Measurements from ENCODE around the gene ZNF532. TPM values are rescaled to one million over a fixed set of nuclear protein-coding genes. Genes with fewer than 3 reads are reported as not detected.

The ZNF532 gene
- total RNA-seq, 1 donor from 2014 or later, result 77.1 TPM

GRCh38 chr18:58892488-58892887 is 27.8 kb downstream of the ZNF532 start:
- Histone ChIP-seq H3K36me3 (no peaks in the 10 kb centered on the region), H3K4me1 (peaks cover 67% of the 10 kb centered on the region), H3K4me3 (no peak overlapping the region), H3K27me3 (no peaks in the 10 kb centered on the region), H3K9me3 (no peaks in the 10 kb centered on the region), H3K27ac (no peak overlapping the region)
- TF ChIP-seq POLR2AphosphoS5 (IDR thresholded peaks at IDR 0.05; ENCODE audit: insufficient read depth in 1 of 2, low read depth in 1 of 2) (no peak), CTCF (IDR thresholded peaks at IDR 0.05) (no peak), POLR2A (IDR thresholded peaks at IDR 0.05) (no peak)
- DNase-seq (ENCODE audit: extremely low spot score in 2 of 2), result no peak
- intact Hi-C loops (cut with DNase I), result no loop called here

- Histone ChIP-seq H3K27ac (no peak overlapping the region), H3K4me3 (no peak overlapping the region), H3K4me1 (peaks cover 58% of the 10 kb centered on the region), H3K9me3 (no peaks in the 10 kb centered on the region), H3K27me3 (no peaks in the 10 kb centered on the region), H3K36me3 (no peaks in the 10 kb centered on the region)
- intact Hi-C loops (cut with DNase I), result no loop called here
- TF ChIP-seq POLR2A (IDR thresholded peaks at IDR 0.05), result no peak
- TF ChIP-seq CTCF (IDR thresholded peaks at IDR 0.05), result no peak
- TF ChIP-seq POLR2AphosphoS5 (IDR thresholded peaks at IDR 0.05; ENCODE audit: insufficient read depth in 1 of 2, low read depth in 1 of 2), result no peak
- DNase-seq (ENCODE audit: extremely low spot score in 2 of 2), result no peak
Observed at GRCh38 chr18:58893388-58894099, 28.9 kb downstream of the ZNF532 start.

GRCh38 chr18:58894930-58895329 is 30.3 kb downstream of the ZNF532 start:
- H3K9me3 ChIP-seq, result no peaks in the 10 kb centered on the region
- peaks cover 0 to 8% of the 10 kb centered on the region in 2 donors for H3K36me3 ChIP-seq
- no peak overlapping the region for H3K4me3 ChIP-seq
- H3K27ac ChIP-seq, result no peak overlapping the region
- no peak for DNase-seq (ENCODE audit: extremely low spot score in 2 of 2)
- intact Hi-C loops (cut with DNase I), result no loop called here
- H3K4me1 ChIP-seq, result peaks cover 58% of the 10 kb centered on the region
- no peaks in the 10 kb centered on the region for H3K27me3 ChIP-seq
- TF ChIP-seq POLR2A (IDR thresholded peaks at IDR 0.05), result no peak
- TF ChIP-seq POLR2AphosphoS5 (IDR thresholded peaks at IDR 0.05; ENCODE audit: insufficient read depth in 1 of 2, low read depth in 1 of 2), result no peak
- TF ChIP-seq CTCF (IDR thresholded peaks at IDR 0.05), result no peak

- intact Hi-C loops (cut with DNase I), result no loop called here
Observed at GRCh38 chr18:58895385-58895784, 30.7 kb downstream of the ZNF532 start.

More at GRCh38 chr18:58895385-58895784, 30.7 kb downstream of the ZNF532 start:
- DNase-seq (ENCODE audit: extremely low spot score in 2 of 2), result no peak
- H3K27me3 ChIP-seq, result no peaks in the 10 kb centered on the region
- H3K9me3 ChIP-seq, result no peaks in the 10 kb centered on the region
- H3K4me3 ChIP-seq, result no peak overlapping the region
- H3K4me1 ChIP-seq, result peaks cover 57% of the 10 kb centered on the region
- peaks cover 0 to 8% of the 10 kb centered on the region in 2 donors for H3K36me3 ChIP-seq
- TF ChIP-seq POLR2A (IDR thresholded peaks at IDR 0.05) (no peak), CTCF (IDR thresholded peaks at IDR 0.05) (no peak), POLR2AphosphoS5 (IDR thresholded peaks at IDR 0.05; ENCODE audit: insufficient read depth in 1 of 2, low read depth in 1 of 2) (no peak)
- no peak overlapping the region for H3K27ac ChIP-seq
